Adrenal gland (tissue), 12 donors: Measurements from ENCODE around the gene SLC25A26. TPM values are rescaled to one million over a fixed set of nuclear protein-coding genes. Genes with fewer than 3 reads are reported as not detected.

ENCODE experiments used
- DNase-seq, 7 donors: peaks; one replicate each; pipeline ENCODE4 v3.0.0-alpha.2; 2019 to 2020
- H3K27ac ChIP-seq, 5 donors: fragments of 200-600 bp; sonication (generic) in 4 of 5; 1 replicate in 3 of 5; 2 replicates in 2 of 5; pipeline versions ENCODE4 v1.5.1 to v1.8.0; 2016 to 2020; ENCODE audit warnings: mild to moderate bottlenecking in 1 of 5
- H3K27me3 ChIP-seq: fragments of 200-600 bp; 2 replicates; pipeline ENCODE4 v1.8.0; 2021
- H3K36me3 ChIP-seq, 2 donors: fragments of 200-600 bp; replicated peaks in 1 of 2; 1 replicate in 1 of 2; 2 replicates in 1 of 2; pipeline versions ENCODE4 v1.5.1 to v1.8.0; 2018 to 2022
- H3K4me1 ChIP-seq, 2 donors: fragments of 200-600 bp; replicated peaks in 1 of 2; 1 replicate in 1 of 2; 2 replicates in 1 of 2; pipeline versions ENCODE4 v1.5.1 to v1.8.0; 2018 to 2021
- H3K4me3 ChIP-seq, 4 donors: fragments of 200-600 bp; sonication (generic) in 3 of 4; one replicate each; pipeline ENCODE4 v1.5.1; 2016 to 2018
- H3K9me3 ChIP-seq, 3 donors: fragments of 200-600 bp; sonication (generic) in 1 of 3; replicated peaks in 1 of 3; 1 replicate in 2 of 3; 2 replicates in 1 of 3; pipeline versions ENCODE4 v1.5.1 to v1.8.0; 2016 to 2021
- POLR2A ChIP-seq, 2 donors: fragments of 450-650 bp; IDR thresholded peaks; one replicate each; pipeline ENCODE4 v1.6.1; 2017; ENCODE audit warnings: antibody characterized with exemption in 2 of 2, mild to moderate bottlenecking in 2 of 2, moderate library complexity in 1 of 2
- WGBS, 4 donors: extraction: QIAGEN DNeasy Blood & Tissue Kit in 2 of 4; methylation state at CpG; one replicate each; pipeline versions ENCODE4 v1.1.5 to v1.1.7; 2013 to 2017; 5-methylcytosine and 5-hydroxymethylcytosine counted together
- intact Hi-C, 2 donors: fragments of 100-400 bp; cut with DNase I; formaldehyde crosslinking; loops; one replicate each; pipeline versions ENCODE4 v1.14.1 to v1.15.0; 2022 to 2023
- polyA plus RNA-seq, 3 donors: library from polyadenylated mRNA; stranded (reverse); fragments of 200-250 nt in 2 of 3; fragments of 350-450 nt in 1 of 3; fragmentation: Illumina TruSeq in 1 of 3; extraction: RNeasy Lipid Tissue Mini Kit (QIAGEN cat#74804) in 1 of 3; gene quantifications; one replicate each; pipeline ENCODE4 v1.2.3, GENCODE V29; 2013 to 2014
- total RNA-seq, 9 donors: library from RNA; depleted of rRNA in 4 of 9; stranded (reverse); fragments of >200 nt in 4 of 9; fragments of 120-200 nt in 1 of 9; fragmentation: NEBNext Ultra II Directional in 1 of 9; extraction: Animal tissue kit (Norgen Biotek cat#: 25700) in 1 of 9; gene quantifications; one replicate each; pipeline versions ENCODE4 v1.1.0 to v1.2.4, GENCODE V29; 2013 to 2023
- TF ChIP-seq, protein P1 (sequence below), 6 experiments: fragments of 450-650 bp in 4 of 6; fragments of 200-600 bp in 2 of 6; sonication (generic) in 1 of 6; IDR thresholded peaks; 1 replicate in 5 of 6; 2 replicates in 1 of 6; pipeline versions ENCODE4 v1.5.1 to v1.8.0; 2016 to 2021; ENCODE audit warnings: antibody characterized with exemption in 6 of 6, mild to moderate bottlenecking in 2 of 6, moderate library complexity in 1 of 6
- donor health status: healthy with polysubstance abuse.
- donor health status: Bipolar disorder and iron deficiency.
- donor health status: DM: yes; HTN: yes; CAD: no.
- donor health status: DM: no; HTN: no; CAD: no.
- donor health status: DM: no; HTN: no; CAD: no.
- donor health status: DM: yes; HTN: yes; CAD: no.

Gene SLC25A26
- total and polyA plus RNA-seq, 12 donors, result 9.5 to 38.2 (median 22.2) TPM

DNA sequence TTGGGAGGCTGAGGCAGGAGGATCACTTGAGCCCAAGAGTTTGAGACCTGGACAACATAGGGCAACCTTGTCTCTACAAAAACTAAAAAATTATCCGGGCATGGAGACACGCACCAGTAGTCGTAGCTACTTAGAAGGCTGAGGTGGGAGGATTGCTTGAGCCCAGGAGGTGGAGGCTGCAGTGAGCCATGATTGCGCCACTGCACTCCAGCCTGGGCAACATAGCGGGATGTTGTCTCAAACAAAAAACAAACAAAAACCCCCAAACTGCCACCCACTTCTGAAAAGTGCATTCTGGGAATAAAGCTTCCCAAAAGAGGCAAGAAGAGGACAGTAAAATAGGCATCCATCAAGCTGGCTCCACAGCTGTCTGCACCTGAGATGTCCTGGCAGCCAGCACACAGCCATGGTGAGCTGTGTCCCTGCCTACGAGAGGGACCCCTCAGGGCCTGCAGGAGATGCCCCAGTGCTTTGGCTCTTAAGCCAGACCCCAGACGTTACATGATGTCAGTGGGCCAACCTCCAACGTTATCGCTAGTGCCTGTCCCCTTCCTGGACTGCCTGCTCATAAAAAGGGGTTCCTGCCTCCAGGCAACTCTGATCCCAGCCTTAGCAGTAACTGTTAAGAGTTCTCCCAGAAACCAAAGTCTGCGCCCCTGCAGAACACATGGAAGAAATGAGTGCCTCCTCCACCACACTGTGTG, 178.9 kb downstream of the SLC25A26 start:
- 89 to 96% (median 91%) methylated on average over 9 to 10 of the region's 10 CpGs for WGBS, 4 donors
- Histone ChIP-seq H3K36me3 (no peaks in the 10 kb centered on the region), H3K27ac (no peak overlapping the region), H3K27me3 (no peaks in the 10 kb centered on the region), H3K4me3 (no peak overlapping the region), H3K4me1 (no peaks in the 10 kb centered on the region), H3K9me3 (no peaks in the 10 kb centered on the region)
- intact Hi-C loops, result loop anchor here (10.0 kb wide), 1 partner anchor 115 kb away; no protein-coding TSS in a partner anchor
- no peak for TF ChIP-seq POLR2A (IDR thresholded peaks at IDR 0.05)
- DNase-seq, result no peak

DNA sequence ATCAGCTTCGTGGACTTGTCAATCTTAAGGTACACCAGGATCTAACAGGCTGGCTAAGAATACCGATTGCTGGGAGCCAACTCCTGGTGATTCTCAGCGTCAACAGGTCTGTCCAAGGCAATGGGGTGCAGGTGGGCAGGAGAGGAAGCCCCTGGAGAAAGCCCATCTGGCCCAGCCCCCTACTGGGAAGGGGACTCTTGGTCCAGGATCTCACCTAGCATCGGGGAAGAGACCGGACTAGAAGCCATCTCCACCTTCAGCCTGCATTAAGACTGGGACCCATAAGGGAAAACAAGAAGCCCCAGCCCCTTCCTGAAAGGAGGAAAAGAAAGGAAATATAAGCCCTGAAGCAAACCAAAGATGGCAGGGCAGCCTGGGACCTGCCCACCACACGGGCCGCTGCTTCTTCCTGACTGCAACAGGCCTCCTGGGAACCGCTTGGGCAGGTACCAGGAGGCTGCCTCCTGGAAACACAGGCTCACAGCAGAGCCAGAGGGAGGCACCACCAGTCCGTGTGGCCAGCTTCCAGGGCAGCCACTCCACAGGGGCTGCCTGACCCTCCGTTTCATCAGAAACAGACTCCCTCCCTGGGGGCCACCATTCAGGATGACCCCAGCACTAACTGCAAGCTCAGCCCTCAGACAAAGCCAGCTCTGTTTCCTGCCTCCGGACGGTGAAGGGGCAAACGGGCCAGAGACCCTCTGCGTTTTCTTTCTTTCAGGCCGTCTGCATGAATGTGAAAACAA, 179.8 kb downstream of the SLC25A26 start:
- 75 to 96% (median 84%) methylated on average over 10 to 15 of the region's 15 CpGs for WGBS, 4 donors
- Histone ChIP-seq H3K9me3 (no peaks in the 10 kb centered on the region), H3K4me1 (no peaks in the 10 kb centered on the region), H3K27me3 (no peaks in the 10 kb centered on the region), H3K36me3 (no peaks in the 10 kb centered on the region), H3K27ac (no peak overlapping the region), H3K4me3 (no peak overlapping the region)
- TF ChIP-seq POLR2A (IDR thresholded peaks at IDR 0.05), result no peak
- TF ChIP-seq, protein P1, sequence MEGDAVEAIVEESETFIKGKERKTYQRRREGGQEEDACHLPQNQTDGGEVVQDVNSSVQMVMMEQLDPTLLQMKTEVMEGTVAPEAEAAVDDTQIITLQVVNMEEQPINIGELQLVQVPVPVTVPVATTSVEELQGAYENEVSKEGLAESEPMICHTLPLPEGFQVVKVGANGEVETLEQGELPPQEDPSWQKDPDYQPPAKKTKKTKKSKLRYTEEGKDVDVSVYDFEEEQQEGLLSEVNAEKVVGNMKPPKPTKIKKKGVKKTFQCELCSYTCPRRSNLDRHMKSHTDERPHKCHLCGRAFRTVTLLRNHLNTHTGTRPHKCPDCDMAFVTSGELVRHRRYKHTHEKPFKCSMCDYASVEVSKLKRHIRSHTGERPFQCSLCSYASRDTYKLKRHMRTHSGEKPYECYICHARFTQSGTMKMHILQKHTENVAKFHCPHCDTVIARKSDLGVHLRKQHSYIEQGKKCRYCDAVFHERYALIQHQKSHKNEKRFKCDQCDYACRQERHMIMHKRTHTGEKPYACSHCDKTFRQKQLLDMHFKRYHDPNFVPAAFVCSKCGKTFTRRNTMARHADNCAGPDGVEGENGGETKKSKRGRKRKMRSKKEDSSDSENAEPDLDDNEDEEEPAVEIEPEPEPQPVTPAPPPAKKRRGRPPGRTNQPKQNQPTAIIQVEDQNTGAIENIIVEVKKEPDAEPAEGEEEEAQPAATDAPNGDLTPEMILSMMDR (IDR thresholded peaks at IDR 0.05), result no peak
- DNase-seq, result no peak
- intact Hi-C loops, result loop anchor here in 1 of 2 donors (10.0 kb wide), 1 partner anchor 116 kb away; no protein-coding TSS in a partner anchor

DNA sequence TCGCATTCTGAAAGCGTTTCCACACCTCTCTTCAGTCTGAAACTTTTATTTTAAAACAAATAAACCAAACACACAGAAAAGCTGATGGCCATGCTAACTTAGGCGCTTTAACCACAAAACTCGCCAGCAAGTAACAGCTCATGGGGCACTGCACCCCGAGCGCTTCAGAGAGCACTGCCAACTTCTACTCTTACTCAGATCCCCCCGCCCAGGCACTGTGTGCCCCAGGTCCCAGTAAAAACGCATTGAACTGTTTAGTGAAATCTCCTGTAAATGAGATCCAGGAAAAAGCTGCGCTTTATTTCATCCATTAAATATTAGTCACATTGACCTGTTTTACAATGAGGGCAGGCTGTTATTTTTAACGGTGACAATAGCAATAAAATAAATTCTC, 180.4 kb downstream of the SLC25A26 start:
- H3K36me3 ChIP-seq, result no peaks in the 10 kb centered on the region
- H3K4me1 ChIP-seq, result no peaks in the 10 kb centered on the region
- no peaks in the 10 kb centered on the region for H3K27me3 ChIP-seq
- intact Hi-C loops, result loop anchor here in 1 of 2 donors (10.0 kb wide), 1 partner anchor 116 kb away; no protein-coding TSS in a partner anchor
- H3K27ac ChIP-seq, result no peak overlapping the region
- no peak for DNase-seq
- TF ChIP-seq, protein P1 (IDR thresholded peaks at IDR 0.05), result no peak
- TF ChIP-seq POLR2A (IDR thresholded peaks at IDR 0.05), result no peak
- no peak overlapping the region for H3K4me3 ChIP-seq
- no peaks in the 10 kb centered on the region for H3K9me3 ChIP-seq
- WGBS, 4 donors, result 77 to 83% (median 78%) methylated on average over 9 to 10 of the region's 10 CpGs

DNA sequence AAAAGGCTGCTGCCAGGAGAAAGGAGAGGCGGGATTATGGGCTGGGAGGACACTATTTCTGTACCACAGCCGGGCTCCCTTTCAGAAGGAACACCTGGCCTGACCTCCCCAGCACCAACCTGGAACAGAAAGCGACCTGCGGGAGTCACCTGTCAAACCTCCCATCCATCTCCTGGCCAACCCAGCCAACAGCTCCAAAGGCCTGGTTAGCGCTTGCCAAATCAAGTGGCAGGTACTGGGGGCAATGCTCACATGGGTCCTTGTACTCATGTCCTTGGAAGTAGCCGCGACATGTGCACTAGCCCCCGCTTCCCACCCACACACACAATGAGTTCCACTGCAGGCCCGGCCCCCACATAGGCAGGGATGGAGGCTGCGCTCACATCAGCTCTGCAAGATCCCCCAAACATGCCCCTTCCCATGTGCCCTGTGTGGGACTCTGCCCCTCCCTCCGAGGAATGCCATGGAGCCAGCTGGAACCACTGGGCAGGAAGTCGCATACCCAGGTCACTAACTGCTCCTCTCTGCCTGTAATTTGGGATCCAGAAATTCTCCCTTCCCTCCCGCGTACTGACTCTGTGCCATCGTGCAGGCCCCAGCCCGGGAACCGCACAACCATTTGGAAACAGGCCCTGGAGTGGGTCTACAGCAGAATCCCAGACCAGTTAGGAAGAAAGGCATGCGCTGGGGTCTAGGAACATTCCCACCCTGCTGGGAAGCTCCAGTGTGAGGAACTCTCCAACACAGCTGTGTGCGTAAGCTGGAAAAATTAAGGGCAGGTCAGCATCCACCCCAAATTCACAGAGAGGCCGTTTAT, 181.1 kb downstream of the SLC25A26 start:
- 88 to 91% (median 89%) methylated on average over 17 to 20 of the region's 20 CpGs for WGBS, 4 donors
- TF ChIP-seq POLR2A (IDR thresholded peaks at IDR 0.05), result no peak
- TF ChIP-seq, protein P1 (IDR thresholded peaks at IDR 0.05), result no peak
- H3K9me3 ChIP-seq, result no peaks in the 10 kb centered on the region
- H3K4me3 ChIP-seq, result no peak overlapping the region
- H3K4me1 ChIP-seq, result no peaks in the 10 kb centered on the region
- no peaks in the 10 kb centered on the region for H3K36me3 ChIP-seq
- DNase-seq, result no peak
- intact Hi-C loops, result loop anchor here in 1 of 2 donors (10.0 kb wide), 1 partner anchor 117 kb away; no protein-coding TSS in a partner anchor
- no peaks in the 10 kb centered on the region for H3K27me3 ChIP-seq
- H3K27ac ChIP-seq, result no peak overlapping the region
